BE2C (cell line): ENCODE measurements around the gene CADM1.

Experiments
- DNase-seq: peaks from one replicate; pipeline ENCODE4 v3.0.0-alpha.2; 2020
- H3K27me3 ChIP-seq: fragments of 250-450 bp; sonication (Bioruptor Pico); 2 replicates; pipeline ENCODE4 v1.5.1; 2020; ENCODE audit warnings: mild to moderate bottlenecking
- H3K36me3 ChIP-seq: fragments of 250-450 bp; sonication (Bioruptor Pico); 2 replicates; pipeline ENCODE4 v1.5.1; 2020; ENCODE audit warnings: mild to moderate bottlenecking
- H3K4me1 ChIP-seq: fragments of 250-450 bp; sonication (Bioruptor Pico); 2 replicates; pipeline ENCODE4 v1.5.1; 2020
- H3K4me3 ChIP-seq: 2 replicates; pipeline ENCODE4 v1.5.1; 2011; ENCODE audit warnings: low read depth, low read length
- H3K9me3 ChIP-seq: fragments of 250-450 bp; sonication (Bioruptor Pico); 2 replicates; pipeline ENCODE4 v1.5.1; 2020
- CTCF ChIP-seq: IDR thresholded peaks from 2 replicates; pipeline ENCODE4 v1.5.1; 2012; ENCODE audit warnings: mild to moderate bottlenecking, low read depth, low read length

The CADM1 gene

GRCh38 chr11:115348416-115348815 is 155.8 kb downstream of the CADM1 start:
- Histone ChIP-seq H3K4me1 (peaks cover 56% of the 10 kb centered on the region), H3K9me3 (no peaks in the 10 kb centered on the region), H3K4me3 (no peak overlapping the region), H3K36me3 (no peaks in the 10 kb centered on the region), H3K27me3 (no peaks in the 10 kb centered on the region)
- TF ChIP-seq CTCF, result no peak
- DNase-seq, result no peak

- no peak for TF ChIP-seq CTCF
- no peak for DNase-seq
- Histone ChIP-seq H3K27me3 (no peaks in the 10 kb centered on the region), H3K4me3 (no peak overlapping the region), H3K4me1 (peaks cover 43% of the 10 kb centered on the region), H3K9me3 (no peaks in the 10 kb centered on the region), H3K36me3 (no peaks in the 10 kb centered on the region)
Observed at GRCh38 chr11:115347106-115347505, 157.1 kb downstream of the CADM1 start.

- Histone ChIP-seq H3K27me3 (no peaks in the 10 kb centered on the region), H3K36me3 (no peaks in the 10 kb centered on the region), H3K4me3 (no peak overlapping the region), H3K9me3 (no peaks in the 10 kb centered on the region), H3K4me1 (peaks cover 35% of the 10 kb centered on the region)
- TF ChIP-seq CTCF, result no peak
- DNase-seq, result no peak
Observed at GRCh38 chr11:115345840-115346239, 158.4 kb downstream of the CADM1 start.

- Histone ChIP-seq H3K4me1 (peaks cover 35% of the 10 kb centered on the region), H3K36me3 (no peaks in the 10 kb centered on the region), H3K9me3 (no peaks in the 10 kb centered on the region), H3K4me3 (no peak overlapping the region), H3K27me3 (no peaks in the 10 kb centered on the region)
- no peak for TF ChIP-seq CTCF
- DNase-seq, result no peak
Observed at GRCh38 chr11:115345361-115345760, 158.9 kb downstream of the CADM1 start.

GRCh38 chr11:115344846-115345245 is 159.4 kb downstream of the CADM1 start:
- no peak for TF ChIP-seq CTCF

GRCh38 chr11:115342142-115342541 is 162.1 kb downstream of the CADM1 start:
- Histone ChIP-seq H3K4me3 (no peak overlapping the region), H3K9me3 (no peaks in the 10 kb centered on the region), H3K4me1 (peaks cover 19% of the 10 kb centered on the region), H3K27me3 (no peaks in the 10 kb centered on the region), H3K36me3 (no peaks in the 10 kb centered on the region)
- TF ChIP-seq CTCF, result no peak
- DNase-seq, result no peak

More at GRCh38 chr11:115344846-115345245, 159.4 kb downstream of the CADM1 start:
- no peaks in the 10 kb centered on the region for H3K9me3 ChIP-seq
- no peaks in the 10 kb centered on the region for H3K27me3 ChIP-seq
- no peak overlapping the region for H3K4me3 ChIP-seq
- no peaks in the 10 kb centered on the region for H3K36me3 ChIP-seq
- peaks cover 35% of the 10 kb centered on the region for H3K4me1 ChIP-seq
- DNase-seq, result no peak
